HG02642 (cell line): Measurements from ENCODE around the gene SETSIP.
"Not testable (repeated sequence)": the region's sequence is repeated elsewhere in the genome, so short reads cannot be mapped to it uniquely, and the experiment has no call there.

Source experiments
- ATAC-seq: cut with Tn5 transposase; IDR thresholded peaks from one replicate; pipeline ENCODE4 v1.9.1; 2021; ENCODE audit warnings: mild to moderate bottlenecking; ENCODE audit not compliant: unreplicated experiment, poor library complexity

The SETSIP gene

GRCh38 chr1:92075311-92075710, at the start of gene SETSIP:
Gene SETSIP, minus strand, starts transcription at chr1:92075411. Its CDS starts 0 bp downstream, at chr1:92075411.
- no peak for ATAC-seq

GRCh38 chr1:92123868-92124267, 48.7 kb upstream of the SETSIP start:
- ATAC-seq: no peak

- ATAC-seq: no peak
Measured at GRCh38 chr1:92118826-92119225, 43.6 kb upstream of the SETSIP start.

GRCh38 chr1:92117526-92117925, 42.3 kb upstream of the SETSIP start:
- no peak for ATAC-seq

- no peak for ATAC-seq
Measured at GRCh38 chr1:92108631-92109030, 33.4 kb upstream of the SETSIP start.

- no peak for ATAC-seq
Measured at GRCh38 chr1:92105546-92106081, 30.4 kb upstream of the SETSIP start.

- ATAC-seq: no peak
Measured at GRCh38 chr1:92096317-92096716, 21.1 kb upstream of the SETSIP start.

GRCh38 chr1:92095874-92096273, 20.7 kb upstream of the SETSIP start:
- no peak for ATAC-seq

- ATAC-seq: no peak
Measured at GRCh38 chr1:92094595-92094994, 19.4 kb upstream of the SETSIP start.

- ATAC-seq: no peak
Measured at GRCh38 chr1:92094090-92094489, 18.9 kb upstream of the SETSIP start.

GRCh38 chr1:92091625-92092024, 16.4 kb upstream of the SETSIP start:
- ATAC-seq: no peak

GRCh38 chr1:92087542-92087941, 12.3 kb upstream of the SETSIP start:
- no peak for ATAC-seq

- ATAC-seq: no peak
Measured at GRCh38 chr1:92085727-92086126, 10.5 kb upstream of the SETSIP start.

- ATAC-seq: no peak
Measured at GRCh38 chr1:92084651-92085050, 9.4 kb upstream of the SETSIP start.

- ATAC-seq: no peak
Measured at GRCh38 chr1:92081031-92081430, 5.8 kb upstream of the SETSIP start.

- ATAC-seq: peak; percentile 97
Measured at GRCh38 chr1:92080128-92080985, 5.1 kb upstream of the SETSIP start, which contains the start of gene BTBD8. Gene BTBD8, plus strand, starts transcription at chr1:92080345. Its CDS starts 227 bp downstream, at chr1:92080572.

- no peak for ATAC-seq
Measured at GRCh38 chr1:92079441-92079840, 4.2 kb upstream of the SETSIP start.

GRCh38 chr1:92078077-92078476, 2.9 kb upstream of the SETSIP start:
- ATAC-seq: not testable (repeated sequence)

GRCh38 chr1:92076363-92076762, 1.2 kb upstream of the SETSIP start:
- no peak for ATAC-seq

GRCh38 chr1:92074446-92074845, 765 bp downstream of the SETSIP start:
- not testable (repeated sequence) for ATAC-seq

- no peak for ATAC-seq
Measured at GRCh38 chr1:92070892-92071291, 4.3 kb downstream of the SETSIP start.

- no peak for ATAC-seq
Measured at GRCh38 chr1:92066321-92066720, 8.9 kb downstream of the SETSIP start.
